Large intestine (tissue), 3 donors: ENCODE measurements around the gene SMURF2. TPM values are rescaled to one million over a fixed set of nuclear protein-coding genes. Genes with fewer than 3 reads are reported as not detected.
"Not testable (repeated sequence)": the region's sequence is repeated elsewhere in the genome, so short reads cannot be mapped to it uniquely, and the experiment has no call there.

Experiments
- DNase-seq, 2 donors: peaks; one replicate each; pipeline versions ENCODE4 v3.0.0 to v3.0.0-alpha.2; 2013
- H3K27ac ChIP-seq: one replicate; pipeline ENCODE4 v1.5.1; 2013; ENCODE audit warnings: low read length
- H3K27me3 ChIP-seq: 2 replicates; pipeline ENCODE4 v1.6.1; 2013; ENCODE audit warnings: low read length; ENCODE audit not compliant: control insufficient read depth, insufficient read depth
- H3K36me3 ChIP-seq: 2 replicates; pipeline ENCODE4 v1.6.1; 2013; ENCODE audit warnings: low read length; ENCODE audit not compliant: control insufficient read depth, insufficient read depth
- H3K4me1 ChIP-seq: one replicate; pipeline ENCODE4 v1.6.1; 2013; ENCODE audit warnings: low read length; ENCODE audit not compliant: control insufficient read depth, insufficient read depth
- H3K4me3 ChIP-seq: one replicate; pipeline ENCODE4 v1.5.1; 2013; ENCODE audit warnings: low read length
- H3K9me3 ChIP-seq: one replicate; pipeline ENCODE4 v1.6.1; 2013; ENCODE audit warnings: mild to moderate bottlenecking, low read depth, low read length, moderate library complexity; ENCODE audit not compliant: control insufficient read depth
- WGBS: methylation state at CpG from one replicate; pipeline ENCODE4 v1.1.5; 2013; ENCODE audit warnings: low lambda C conversion rate; ENCODE audit not compliant: insufficient coverage; 5-methylcytosine and 5-hydroxymethylcytosine counted together
- polyA plus RNA-seq: library from polyadenylated mRNA; unstranded; fragments of 120-200 nt; gene quantifications from one replicate; pipeline ENCODE4 v1.2.1, GENCODE V29; 2013

The SMURF2 gene
- polyA plus RNA-seq, 1 donor = 20.4 TPM

GRCh38 chr17:64664299-64664981 lies 2.3 kb upstream of the SMURF2 start:
- H3K27ac ChIP-seq, DNase-seq, H3K36me3 ChIP-seq, H3K27me3 ChIP-seq, H3K4me1 ChIP-seq, H3K9me3 ChIP-seq, H3K4me3 ChIP-seq: not testable (repeated sequence)
- WGBS = no CpG with 5 or more reads among the region's 6 CpGs

GRCh38 chr17:64663836-64664235 lies 1.7 kb upstream of the SMURF2 start:
- H3K4me3 ChIP-seq, H3K36me3 ChIP-seq, DNase-seq, H3K4me1 ChIP-seq, H3K9me3 ChIP-seq, H3K27me3 ChIP-seq, H3K27ac ChIP-seq: not testable (repeated sequence)
- no CpG with 5 or more reads among the region's 12 CpGs for WGBS

- H3K9me3 ChIP-seq = no peaks in the 10 kb centered on the region
- H3K4me3 ChIP-seq = peak overlapping the region; percentile 80
- no peak for DNase-seq
- WGBS = 40% methylated on average over 2 of the region's 18 CpGs
- peaks cover 2% of the 10 kb centered on the region for H3K4me1 ChIP-seq
- no peaks in the 10 kb centered on the region for H3K27me3 ChIP-seq
- H3K27ac ChIP-seq = no peak overlapping the region
- H3K36me3 ChIP-seq = no peaks in the 10 kb centered on the region
Measured at GRCh38 chr17:64662774-64663367, 764 bp upstream of the SMURF2 start.

GRCh38 chr17:64661726-64661975 lies 456 bp downstream of the SMURF2 start:
- WGBS = no CpG with 5 or more reads among the region's 32 CpGs

GRCh38 chr17:64660978-64661725 lies 955 bp downstream of the SMURF2 start:
- Histone ChIP-seq H3K27ac (peak overlapping the region; percentile 61), H3K4me3 (peak overlapping the region; percentile 80)
- not testable (repeated sequence) for H3K27me3 ChIP-seq, H3K9me3 ChIP-seq, H3K4me1 ChIP-seq, H3K36me3 ChIP-seq
- WGBS = no CpG with 5 or more reads among the region's 37 CpGs
- DNase-seq = peak in 1 of 2 donors; percentile 64

More at GRCh38 chr17:64661726-64661975, 456 bp downstream of the SMURF2 start:
- Histone ChIP-seq H3K27ac (peak overlapping the region; percentile 61), H3K36me3 (no peaks in the 10 kb centered on the region), H3K9me3 (no peaks in the 10 kb centered on the region), H3K27me3 (no peaks in the 10 kb centered on the region), H3K4me3 (peak overlapping the region; percentile 80), H3K4me1 (peaks cover 2% of the 10 kb centered on the region)
- no peak for DNase-seq

GRCh38 chr17:64660195-64660977 lies 1.7 kb downstream of the SMURF2 start:
- not testable (repeated sequence) for H3K36me3 ChIP-seq, H3K9me3 ChIP-seq, H3K4me1 ChIP-seq, H3K27me3 ChIP-seq
- H3K4me3 ChIP-seq = peak overlapping the region; percentile 80
- H3K27ac ChIP-seq = peak overlapping the region; percentile 61
- WGBS = no CpG with 5 or more reads among the region's 11 CpGs
- peak in 1 of 2 donors; percentile 69 for DNase-seq

- Histone ChIP-seq H3K27me3 (no peaks in the 10 kb centered on the region), H3K9me3 (peaks cover 3% of the 10 kb centered on the region), H3K4me3 (no peak overlapping the region), H3K27ac (no peak overlapping the region), H3K36me3 (no peaks in the 10 kb centered on the region), H3K4me1 (peaks cover 2% of the 10 kb centered on the region)
- no peak for DNase-seq
Measured at GRCh38 chr17:64658931-64659330, 3.2 kb downstream of the SMURF2 start.

GRCh38 chr17:64657610-64658125 lies 4.4 kb downstream of the SMURF2 start:
- DNase-seq = no peak
- H3K27me3 ChIP-seq = no peaks in the 10 kb centered on the region
- no peaks in the 10 kb centered on the region for H3K36me3 ChIP-seq
- 71% methylated on average over 1 of the region's 6 CpGs for WGBS
- H3K4me3 ChIP-seq = no peak overlapping the region
- H3K27ac ChIP-seq = no peak overlapping the region
- H3K9me3 ChIP-seq = peaks cover 3% of the 10 kb centered on the region
- H3K4me1 ChIP-seq = peaks cover under 1% of the 10 kb centered on the region

- Histone ChIP-seq H3K27ac (no peak overlapping the region), H3K36me3 (no peaks in the 10 kb centered on the region), H3K4me3 (no peak overlapping the region), H3K27me3 (no peaks in the 10 kb centered on the region), H3K9me3 (peaks cover 3% of the 10 kb centered on the region), H3K4me1 (no peaks in the 10 kb centered on the region)
- WGBS = no CpG with 5 or more reads among the region's 2 CpGs
- no peak for DNase-seq
Measured at GRCh38 chr17:64655704-64656103, 6.4 kb downstream of the SMURF2 start.

GRCh38 chr17:64653985-64654355 lies 8.1 kb downstream of the SMURF2 start:
- peaks cover 3% of the 10 kb centered on the region for H3K9me3 ChIP-seq
- H3K36me3 ChIP-seq = no peaks in the 10 kb centered on the region
- no peaks in the 10 kb centered on the region for H3K27me3 ChIP-seq
- H3K4me3 ChIP-seq = no peak overlapping the region
- no peak overlapping the region for H3K27ac ChIP-seq
- 100% methylated on average over 3 of the region's 4 CpGs for WGBS
- no peaks in the 10 kb centered on the region for H3K4me1 ChIP-seq
- DNase-seq = no peak
